Cardiac fibroblast (primary cell): ENCODE data around the gene SCEL.

Source experiments
- DNase-seq, 2 donors: peaks; one replicate each; pipeline versions ENCODE4 v3.0.0 to v3.0.0-alpha.2; 2010; ENCODE audit warnings: low read depth in 2 of 2
- H3K4me3 ChIP-seq, 2 donors: replicated peaks in 1 of 2; 1 replicate in 1 of 2; 2 replicates in 1 of 2; pipeline ENCODE4 v1.5.1; 2011; ENCODE audit warnings: low read depth in 2 of 2, low read length in 2 of 2, mild to moderate bottlenecking in 2 of 2, moderate library complexity in 1 of 2
- TF ChIP-seq, protein P1 (sequence below): IDR thresholded peaks from one replicate; pipeline ENCODE4 v1.5.1; 2011; ENCODE audit warnings: low read depth, mild to moderate bottlenecking, low read length, inconsistent platforms

The SCEL gene

DNA sequence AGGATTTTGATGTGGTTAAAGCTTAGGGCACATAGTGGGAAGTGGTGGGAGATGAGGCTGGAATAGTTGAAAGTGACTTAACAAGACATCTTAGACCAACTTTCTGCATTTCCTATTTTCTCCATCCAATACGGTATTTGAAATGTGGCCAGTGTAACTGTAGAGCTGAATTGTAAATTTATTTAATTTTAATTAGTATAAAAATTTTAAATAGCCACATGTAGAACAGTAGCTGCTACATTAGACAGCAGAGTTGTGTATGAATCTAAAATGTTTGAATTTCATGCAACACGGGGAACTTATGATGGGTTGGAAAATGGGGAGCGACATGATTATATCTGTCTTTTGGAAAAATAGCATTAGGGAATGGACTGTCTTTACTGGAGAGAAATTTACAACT lies 7.1 kb upstream of the SCEL start:
- TF ChIP-seq, protein P1, sequence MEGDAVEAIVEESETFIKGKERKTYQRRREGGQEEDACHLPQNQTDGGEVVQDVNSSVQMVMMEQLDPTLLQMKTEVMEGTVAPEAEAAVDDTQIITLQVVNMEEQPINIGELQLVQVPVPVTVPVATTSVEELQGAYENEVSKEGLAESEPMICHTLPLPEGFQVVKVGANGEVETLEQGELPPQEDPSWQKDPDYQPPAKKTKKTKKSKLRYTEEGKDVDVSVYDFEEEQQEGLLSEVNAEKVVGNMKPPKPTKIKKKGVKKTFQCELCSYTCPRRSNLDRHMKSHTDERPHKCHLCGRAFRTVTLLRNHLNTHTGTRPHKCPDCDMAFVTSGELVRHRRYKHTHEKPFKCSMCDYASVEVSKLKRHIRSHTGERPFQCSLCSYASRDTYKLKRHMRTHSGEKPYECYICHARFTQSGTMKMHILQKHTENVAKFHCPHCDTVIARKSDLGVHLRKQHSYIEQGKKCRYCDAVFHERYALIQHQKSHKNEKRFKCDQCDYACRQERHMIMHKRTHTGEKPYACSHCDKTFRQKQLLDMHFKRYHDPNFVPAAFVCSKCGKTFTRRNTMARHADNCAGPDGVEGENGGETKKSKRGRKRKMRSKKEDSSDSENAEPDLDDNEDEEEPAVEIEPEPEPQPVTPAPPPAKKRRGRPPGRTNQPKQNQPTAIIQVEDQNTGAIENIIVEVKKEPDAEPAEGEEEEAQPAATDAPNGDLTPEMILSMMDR: no peak
- H3K4me3 ChIP-seq: no peak overlapping the region
- no peak for DNase-seq

DNA sequence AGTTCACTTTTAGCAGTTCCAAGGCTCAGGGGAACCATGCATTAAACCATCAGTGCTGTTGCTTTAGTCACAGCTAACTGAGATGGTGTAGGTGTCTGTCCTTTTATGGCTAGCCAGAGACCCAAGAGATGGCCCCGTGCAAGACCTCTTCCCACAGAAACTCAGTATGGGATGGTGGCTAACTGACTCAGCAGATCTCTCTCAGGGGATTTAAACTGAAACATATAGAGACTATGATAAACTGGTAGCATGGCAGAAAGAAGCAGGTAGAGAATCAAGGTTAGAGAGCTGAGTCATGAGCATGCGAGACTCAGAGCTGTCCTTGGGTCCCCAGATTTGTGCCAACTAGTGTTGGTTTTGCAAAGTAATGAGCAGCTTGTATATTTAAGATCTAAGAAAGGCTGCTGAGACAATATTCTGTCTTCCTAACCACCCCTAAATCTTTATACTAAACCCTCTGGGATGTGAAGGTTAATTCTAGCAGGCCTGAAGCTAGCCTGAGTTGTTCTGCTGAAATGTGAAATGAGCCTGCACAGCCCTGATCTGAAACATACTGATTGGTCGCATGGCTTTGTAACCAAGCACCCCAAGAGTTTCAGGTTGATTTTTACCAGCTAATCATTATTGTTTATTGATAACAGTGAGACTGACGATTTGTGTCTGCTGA lies 6.5 kb upstream of the SCEL start:
- no peak for DNase-seq
- TF ChIP-seq, protein P1: no peak
- no peak overlapping the region for H3K4me3 ChIP-seq

DNA sequence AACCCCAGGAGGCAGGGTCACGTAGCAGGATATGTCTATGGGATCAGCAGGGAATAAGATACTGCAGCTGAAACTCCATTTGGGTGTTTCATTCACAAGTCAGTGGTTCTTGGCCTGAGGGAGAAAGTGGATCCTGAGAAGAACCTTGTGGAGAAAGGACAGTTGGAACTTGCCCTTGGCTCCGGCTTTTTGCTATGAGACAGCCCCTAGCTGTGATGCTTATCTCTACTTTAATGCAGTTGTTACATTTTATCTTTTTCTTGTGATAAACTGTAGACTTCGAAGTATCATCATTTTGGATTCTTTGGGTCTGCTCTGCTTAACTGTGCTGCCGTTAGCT lies 6.0 kb upstream of the SCEL start:
- no peak overlapping the region for H3K4me3 ChIP-seq
- no peak for DNase-seq
- TF ChIP-seq, protein P1: no peak

DNA sequence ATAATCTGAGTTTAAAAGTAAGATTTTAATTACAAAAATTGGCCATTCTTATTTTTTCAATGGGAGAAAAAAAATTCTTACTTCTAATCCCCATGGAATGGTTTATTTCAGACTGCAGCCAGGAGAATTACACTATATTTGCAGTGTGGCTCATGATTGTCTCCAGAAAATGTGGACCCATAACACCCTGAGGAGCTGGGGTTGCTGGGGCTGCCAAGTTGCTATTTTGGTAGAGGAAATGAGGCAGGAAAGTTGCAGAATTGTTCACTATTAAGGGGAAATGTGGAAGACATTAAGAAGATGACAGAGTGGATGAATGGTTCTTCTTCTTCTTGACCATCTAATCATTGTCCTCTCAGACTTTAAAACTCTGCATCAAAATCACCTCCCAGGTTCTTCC lies 4.6 kb upstream of the SCEL start:
- DNase-seq: no peak
- H3K4me3 ChIP-seq: no peak overlapping the region
- TF ChIP-seq, protein P1: no peak

DNA sequence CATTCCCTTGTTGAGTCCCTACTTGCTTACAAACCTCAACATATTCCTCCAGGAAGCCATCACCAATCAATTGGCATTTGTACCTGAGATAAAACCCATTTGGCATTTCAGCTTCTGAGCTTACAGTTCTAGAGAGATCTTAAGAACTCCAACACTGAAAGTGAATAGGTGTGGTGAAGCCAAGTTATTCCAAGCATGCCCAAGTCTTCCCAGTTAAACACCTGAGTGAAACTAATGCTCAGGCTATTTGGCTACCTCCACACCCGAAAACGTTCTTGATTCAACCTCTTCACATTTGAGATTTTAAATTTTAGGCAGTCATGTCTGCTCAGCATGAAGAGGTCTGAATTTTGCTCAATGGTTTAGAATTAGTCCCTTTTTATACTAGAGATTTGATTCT lies 2.5 kb upstream of the SCEL start:
- DNase-seq: no peak
- TF ChIP-seq, protein P1: no peak
- H3K4me3 ChIP-seq: no peak overlapping the region

DNA sequence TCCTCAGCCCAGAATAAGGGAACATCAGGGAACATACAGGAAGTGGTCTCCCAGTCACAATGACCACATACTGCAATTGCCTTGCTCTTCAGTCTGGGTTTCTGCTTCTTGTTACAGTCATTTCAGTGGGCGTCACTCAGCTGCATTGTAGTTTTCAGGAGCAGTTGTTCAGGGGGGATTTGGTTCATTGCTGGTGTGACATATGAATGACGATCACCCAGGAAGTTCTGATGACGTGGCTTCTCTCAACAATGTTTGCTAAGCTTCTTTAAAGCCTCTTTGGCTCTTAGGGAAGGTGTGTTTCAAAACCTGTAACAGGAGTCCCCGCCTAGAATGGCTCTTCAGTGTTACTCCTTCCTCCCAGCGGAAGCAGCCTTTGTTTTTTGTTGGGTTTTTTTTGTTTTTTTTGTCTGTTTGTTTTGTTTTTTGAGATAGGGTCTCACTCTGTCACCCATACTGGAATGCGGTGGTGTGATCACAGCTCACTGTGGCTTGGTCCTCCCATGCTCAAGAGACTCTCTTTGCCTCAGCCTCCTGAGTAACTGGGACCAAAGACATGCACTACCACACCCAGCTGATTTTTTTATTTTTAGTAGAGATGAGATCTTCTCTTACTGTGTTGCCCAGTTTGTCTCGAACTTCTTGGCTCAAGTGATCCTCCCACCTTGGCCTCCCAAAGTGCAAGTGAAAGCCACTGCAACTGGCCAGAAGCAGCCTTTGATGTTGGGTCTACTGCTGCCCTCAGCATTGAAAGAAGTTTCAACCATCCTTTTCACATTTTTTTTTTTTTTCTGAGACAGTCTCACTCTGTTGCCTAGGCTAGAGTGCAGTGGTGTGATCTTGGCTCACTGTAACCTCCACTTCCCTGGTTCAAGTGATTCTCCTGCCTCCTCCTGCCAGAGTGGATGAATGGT lies 1.4 kb upstream of the SCEL start:
- TF ChIP-seq, protein P1: no peak
- DNase-seq: no peak
- H3K4me3 ChIP-seq: no peak overlapping the region
